Brain microvascular endothelial cell (primary cell): Measurements from ENCODE around the gene B3GALT4.
A peak's percentile ranks its signal among the peaks of the same experiment; 100 is the strongest.

Source experiments
- DNase-seq: peaks from one replicate; pipeline ENCODE4 v3.0.0-alpha.2; 2020
- H3K27ac ChIP-seq: fragments of 250-450 bp; sonication (Bioruptor Pico); 2 replicates; pipeline ENCODE4 v1.5.1; 2020; ENCODE audit warnings: mild to moderate bottlenecking, moderate library complexity
- H3K27me3 ChIP-seq: fragments of 250-450 bp; sonication (Bioruptor Pico); replicated peaks from 2 replicates; pipeline ENCODE4 v1.5.1; 2020; ENCODE audit warnings: mild to moderate bottlenecking
- H3K36me3 ChIP-seq: fragments of 250-450 bp; sonication (Bioruptor Pico); replicated peaks from 2 replicates; pipeline ENCODE4 v1.5.1; 2020; ENCODE audit warnings: mild to moderate bottlenecking
- H3K4me3 ChIP-seq: 2 replicates; pipeline ENCODE4 v1.5.1; 2011; ENCODE audit warnings: low read depth, mild to moderate bottlenecking, control low read depth, low read length, moderate library complexity
- CTCF ChIP-seq: IDR thresholded peaks from 2 replicates; pipeline ENCODE4 v1.5.1; 2011; ENCODE audit warnings: low read depth, mild to moderate bottlenecking, moderate library complexity, low read length, control low read depth, inconsistent platforms; ENCODE audit errors: missing control alignments
- in situ Hi-C: cut with HindIII; loops from 2 replicates; pipeline ENCODE4 v1.10.0; 2017; ENCODE audit warnings: low sequenced_read_pairs, low pct_ligation_motif_present

The B3GALT4 gene

GRCh38 chr6:33312361-33313104, 35.6 kb downstream of the B3GALT4 start:
- no peak for TF ChIP-seq CTCF
- peaks cover 19% of the 10 kb centered on the region for H3K36me3 ChIP-seq
- peak overlapping the region; percentile 93 for H3K27ac ChIP-seq
- in situ Hi-C loops = no loop called here
- H3K4me3 ChIP-seq = peak overlapping the region; percentile 93
- H3K27me3 ChIP-seq = no peaks in the 10 kb centered on the region
- DNase-seq = peak; percentile 55

GRCh38 chr6:33313105-33313708, 36.3 kb downstream of the B3GALT4 start:
- H3K36me3 ChIP-seq = peaks cover 15% of the 10 kb centered on the region
- peak; percentile 11 for DNase-seq
- in situ Hi-C loops = no loop called here
- peak overlapping the region; percentile 93 for H3K4me3 ChIP-seq
- no peak for TF ChIP-seq CTCF
- no peaks in the 10 kb centered on the region for H3K27me3 ChIP-seq
- peak overlapping the region; percentile 93 for H3K27ac ChIP-seq

GRCh38 chr6:33313709-33314514, 37.0 kb downstream of the B3GALT4 start, which contains the start of gene TAPBP:
Gene TAPBP, minus strand, starts transcription at chr6:33314078. Its CDS starts 37 bp downstream, at chr6:33314041.
- peak; percentile 45 for DNase-seq
- in situ Hi-C loops = no loop called here
- H3K27ac ChIP-seq = peak within 1 kb of the TSS; percentile 93

GRCh38 chr6:33314515-33314942, 37.6 kb downstream of the B3GALT4 start:
- Histone ChIP-seq H3K27me3 (no peaks in the 10 kb centered on the region), H3K27ac (peak overlapping the region; percentile 93), H3K4me3 (peak overlapping the region; percentile 93), H3K36me3 (peaks cover 23% of the 10 kb centered on the region)
- TF ChIP-seq CTCF = no peak
- in situ Hi-C loops = no loop called here
- DNase-seq = peak; percentile 89

More at GRCh38 chr6:33313709-33314514, 37.0 kb downstream of the B3GALT4 start, which contains the start of gene TAPBP:
- peaks cover 17% of the 10 kb centered on the region for H3K36me3 ChIP-seq
- H3K4me3 ChIP-seq = peak within 1 kb of the TSS; percentile 93
- no peaks in the 10 kb centered on the region for H3K27me3 ChIP-seq
- no peak for TF ChIP-seq CTCF

- Histone ChIP-seq H3K27me3 (no peaks in the 10 kb centered on the region), H3K4me3 (peak overlapping the region; percentile 93), H3K27ac (peak overlapping the region; percentile 93), H3K36me3 (peaks cover 25% of the 10 kb centered on the region)
- TF ChIP-seq CTCF = no peak
- in situ Hi-C loops = no loop called here
- no peak for DNase-seq
These were observed 38.2 kb downstream of the B3GALT4 start for GRCh38 chr6:33314943-33315792.
